ENCODE measurements around the gene OR2S2.
A peak's percentile ranks its signal among the peaks of the same experiment; 100 is the strongest.
"Not testable (repeated sequence)": the region's sequence is repeated elsewhere in the genome, so short reads cannot be mapped to it uniquely, and the experiment has no call there.

Gene OR2S2

DNA sequence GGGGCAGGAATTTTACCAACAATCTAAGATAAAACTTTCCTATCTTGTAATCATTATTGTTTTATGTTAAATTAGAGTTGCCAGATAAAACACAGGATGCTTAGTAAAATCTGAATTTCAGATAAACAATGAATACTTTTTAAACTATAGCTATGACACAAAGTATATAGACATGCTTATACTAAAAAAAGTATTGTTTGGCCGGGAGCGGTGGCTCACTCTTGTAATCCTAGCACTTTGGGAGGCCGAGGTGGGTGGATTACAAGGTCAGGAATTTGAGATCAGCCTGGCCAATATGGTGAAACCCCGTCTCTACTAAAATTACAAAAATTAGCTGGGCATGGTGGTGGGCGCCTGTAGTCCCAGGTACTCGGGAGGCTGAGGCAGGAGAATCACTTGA is 23.9 kb downstream of the OR2S2 start:
- not testable (repeated sequence) for DNase-seq

DNA sequence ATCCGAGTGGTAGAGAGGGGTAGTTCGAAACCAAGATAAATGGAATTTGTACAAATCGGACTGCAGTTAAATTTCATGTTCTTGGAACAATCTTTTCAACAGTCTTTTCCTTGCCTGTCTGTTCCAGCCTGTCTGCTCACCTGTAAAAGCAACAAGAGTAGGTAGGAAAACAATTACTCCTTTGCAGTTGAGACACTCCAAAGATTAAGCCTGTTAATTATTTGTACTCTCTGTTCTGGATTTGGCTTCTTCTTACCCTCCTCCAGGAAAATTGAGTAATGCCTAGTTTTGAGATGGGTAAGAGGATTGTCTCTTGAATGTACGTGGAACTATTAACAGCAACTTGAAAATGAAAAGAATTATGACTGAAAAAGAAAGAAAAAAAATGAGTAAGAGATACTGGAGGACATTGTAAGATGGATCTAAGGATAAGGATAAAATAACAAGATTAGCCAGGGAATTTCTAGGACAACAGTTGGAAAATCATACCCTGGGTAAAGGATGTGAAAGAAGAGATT is 24.3 kb downstream of the OR2S2 start:
- no peak for DNase-seq

DNA sequence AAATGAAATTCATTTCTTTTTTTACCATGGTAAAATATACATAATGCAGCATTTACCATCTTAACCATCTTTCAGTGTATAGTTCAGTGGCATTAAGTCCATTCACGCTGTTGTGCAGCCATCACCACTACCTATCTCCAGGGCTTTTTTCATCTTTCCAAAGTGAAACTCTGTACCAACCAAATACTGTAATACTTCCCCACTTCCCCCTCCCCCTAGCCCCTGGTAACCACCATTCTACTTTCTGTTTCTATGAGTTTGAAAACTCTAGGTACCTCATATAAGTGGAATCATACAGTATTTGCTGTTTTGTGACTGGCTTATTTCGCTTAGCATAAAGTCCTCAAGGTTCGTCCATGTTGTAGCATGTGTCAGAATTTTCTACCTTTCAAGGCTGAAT is 25.2 kb downstream of the OR2S2 start:
- no peak for DNase-seq

DNA sequence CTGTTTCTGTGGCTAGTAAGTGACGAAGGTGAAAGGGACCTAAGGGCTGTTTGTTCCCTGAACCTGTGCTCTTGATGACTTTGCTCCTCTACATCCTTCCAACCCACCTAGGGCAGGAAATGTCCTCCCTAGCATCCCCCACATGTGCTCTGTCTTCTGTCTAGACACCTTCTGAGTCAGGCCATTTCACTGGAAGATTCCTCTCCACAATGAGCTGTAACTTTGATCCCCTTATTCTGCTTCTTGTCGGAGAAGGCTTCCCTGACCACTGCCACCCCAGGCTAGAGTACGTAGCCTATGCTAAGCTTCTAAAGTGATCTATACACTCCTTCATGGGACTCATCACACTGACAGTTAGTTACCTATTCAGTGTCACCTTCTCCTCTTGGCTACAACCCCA is 27.0 kb downstream of the OR2S2 start:
- DNase-seq: no peak

DNA sequence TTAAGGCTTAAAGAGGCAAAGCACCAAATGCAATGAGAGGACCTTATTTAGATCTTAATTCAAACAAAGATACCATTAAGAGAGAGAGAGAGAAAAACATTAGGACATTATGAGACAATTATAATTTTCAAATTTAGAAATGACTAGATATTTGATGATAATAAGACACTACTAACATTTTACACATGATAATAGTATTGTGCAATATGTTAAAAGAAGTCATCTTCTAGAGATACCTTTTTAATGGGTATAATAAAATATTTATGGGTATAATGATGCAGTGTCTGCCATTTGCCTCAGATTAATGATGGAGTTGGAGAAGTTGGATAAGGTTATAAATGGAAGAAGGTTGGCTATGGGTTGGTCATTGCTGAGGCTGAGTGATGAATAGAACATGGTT is 27.4 kb downstream of the OR2S2 start:
- DNase-seq: no peak

DNA sequence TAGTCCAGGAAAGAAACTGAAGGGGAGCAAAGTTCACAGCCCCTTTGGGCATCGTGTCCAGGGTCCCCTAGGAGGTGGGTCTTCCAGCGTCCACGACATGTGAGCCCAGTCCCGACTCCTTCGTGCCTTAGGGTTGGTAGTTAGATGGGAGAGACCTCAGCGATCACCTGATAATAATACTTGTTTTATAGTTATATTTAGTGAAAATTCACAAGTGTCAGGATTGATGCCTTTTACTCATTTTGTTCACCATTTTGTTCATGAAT is 28.6 kb downstream of the OR2S2 start:
- no peak for DNase-seq

DNA sequence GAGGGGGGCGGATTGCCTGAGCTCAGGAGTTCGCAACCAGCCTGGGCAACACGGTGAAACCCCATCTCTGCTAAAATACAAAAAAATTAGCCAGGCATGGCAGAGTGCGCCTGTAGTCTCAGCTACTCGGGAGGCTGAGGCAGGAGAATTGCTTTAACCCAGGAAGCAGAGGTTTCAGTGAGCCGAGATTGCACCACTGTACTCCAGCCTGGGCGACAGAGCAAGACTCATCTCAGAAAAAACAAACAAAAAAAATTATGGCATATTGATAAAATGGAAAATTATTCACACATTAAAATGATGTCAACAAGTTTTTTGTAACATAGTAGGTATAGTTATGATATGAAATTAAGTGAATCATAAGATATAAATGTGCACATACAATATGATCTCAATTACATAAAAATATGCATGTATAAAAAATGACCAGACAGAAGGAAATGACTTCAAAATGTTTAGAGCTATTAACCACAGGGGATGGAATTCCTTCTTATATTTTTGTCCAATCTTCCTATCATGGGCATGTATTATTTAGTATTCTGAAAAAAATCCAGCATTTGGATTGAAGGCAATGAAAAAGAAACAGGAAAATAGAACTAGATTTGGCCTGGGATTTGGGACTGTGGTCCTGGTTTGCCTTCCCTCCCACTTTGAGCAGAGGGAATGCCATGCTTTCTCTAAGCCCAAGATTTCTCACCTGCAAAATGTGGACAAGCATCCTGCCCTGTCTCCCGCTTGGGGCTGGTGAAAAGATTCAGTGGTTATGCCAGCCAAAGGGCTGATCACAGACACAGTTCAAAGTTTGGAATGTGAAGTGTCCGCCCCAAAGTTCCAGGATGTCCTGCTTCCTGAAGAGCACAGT is 29.1 kb downstream of the OR2S2 start:
- DNase-seq: no peak

DNA sequence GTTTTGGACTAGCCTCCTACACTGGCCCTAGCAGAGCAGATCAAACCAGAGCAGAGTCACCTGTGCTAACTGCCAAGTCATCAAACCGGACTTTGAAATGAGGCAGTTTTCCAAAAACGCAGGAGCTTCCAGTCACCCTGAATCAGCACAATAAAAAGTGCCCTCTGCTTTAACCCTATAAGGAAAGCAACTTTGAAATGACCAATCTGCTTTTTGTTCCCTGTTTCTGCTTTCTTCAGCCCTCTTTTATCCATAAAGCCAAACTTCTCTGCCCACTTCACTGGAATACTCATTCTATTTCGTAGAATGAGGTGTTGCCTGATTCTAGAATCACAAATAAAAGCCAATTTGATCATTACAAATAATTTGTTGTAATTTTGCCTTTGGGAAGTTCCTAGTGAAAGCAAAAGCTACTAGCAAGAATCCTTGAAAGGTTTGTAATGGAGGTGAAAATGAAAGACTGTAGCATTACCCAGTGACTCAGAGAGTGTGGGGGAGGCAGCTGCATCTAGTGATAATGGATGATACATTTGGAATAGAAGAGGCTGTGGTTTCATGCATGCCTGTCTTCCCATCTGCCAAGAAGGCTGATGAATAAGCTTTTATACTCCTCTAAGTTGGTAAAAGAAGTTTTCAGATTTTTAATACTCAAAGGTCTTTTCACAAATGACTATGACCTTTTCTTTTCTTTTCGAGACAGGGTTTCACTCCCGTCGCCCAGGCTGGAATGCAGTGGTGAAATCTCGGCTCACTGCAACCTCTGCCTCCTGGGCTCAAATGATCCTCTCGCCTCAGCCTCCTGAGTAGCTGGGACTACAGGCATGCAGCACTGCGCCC is 33.8 kb downstream of the OR2S2 start:
- DNase-seq: peak in 2 of 51 donors; percentile 23 to 53

DNA sequence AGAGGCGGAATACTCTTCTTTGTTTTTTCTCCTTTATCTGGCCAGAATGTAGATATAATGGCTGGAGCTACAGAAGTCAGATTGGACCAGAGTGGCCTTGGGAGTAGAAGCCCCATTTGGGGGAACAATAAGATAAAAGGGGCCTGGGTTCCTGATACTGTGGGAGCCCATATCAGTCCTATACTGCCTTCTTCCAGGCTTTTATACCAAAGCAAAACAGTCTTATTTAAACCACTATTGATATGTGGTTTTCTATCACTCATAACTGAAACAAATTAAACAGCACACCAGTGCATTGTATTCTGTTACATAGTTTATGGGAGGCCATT is 34.4 kb downstream of the OR2S2 start:
- DNase-seq: no peak

DNA sequence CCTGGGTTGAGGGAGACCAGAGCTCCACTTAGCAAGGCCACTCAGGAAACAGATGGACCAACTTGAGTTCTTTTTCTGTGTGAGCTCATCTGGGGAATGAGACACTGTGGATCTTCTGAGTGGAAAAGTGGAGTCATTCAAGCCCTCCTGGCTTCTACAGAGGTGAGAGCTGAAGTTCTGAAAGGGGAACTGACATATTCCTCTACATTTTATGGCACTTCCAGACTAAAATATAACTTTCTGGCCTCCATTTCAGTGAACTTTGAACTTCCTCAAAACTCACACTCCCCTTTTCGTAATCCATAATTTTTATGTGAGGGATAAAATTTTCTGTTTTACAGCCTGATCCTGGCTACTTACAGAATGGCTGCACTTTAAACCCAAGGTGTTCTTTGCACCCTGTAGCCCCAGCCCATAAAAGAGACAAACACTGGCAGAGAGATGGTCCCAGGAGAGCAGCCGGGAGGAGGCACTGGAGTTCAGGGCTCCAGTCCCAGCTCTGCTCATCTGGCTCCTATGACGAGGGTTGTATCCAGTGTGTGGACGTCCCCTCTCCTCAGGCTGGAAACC is 37.8 kb downstream of the OR2S2 start:
- no peak for DNase-seq

DNA sequence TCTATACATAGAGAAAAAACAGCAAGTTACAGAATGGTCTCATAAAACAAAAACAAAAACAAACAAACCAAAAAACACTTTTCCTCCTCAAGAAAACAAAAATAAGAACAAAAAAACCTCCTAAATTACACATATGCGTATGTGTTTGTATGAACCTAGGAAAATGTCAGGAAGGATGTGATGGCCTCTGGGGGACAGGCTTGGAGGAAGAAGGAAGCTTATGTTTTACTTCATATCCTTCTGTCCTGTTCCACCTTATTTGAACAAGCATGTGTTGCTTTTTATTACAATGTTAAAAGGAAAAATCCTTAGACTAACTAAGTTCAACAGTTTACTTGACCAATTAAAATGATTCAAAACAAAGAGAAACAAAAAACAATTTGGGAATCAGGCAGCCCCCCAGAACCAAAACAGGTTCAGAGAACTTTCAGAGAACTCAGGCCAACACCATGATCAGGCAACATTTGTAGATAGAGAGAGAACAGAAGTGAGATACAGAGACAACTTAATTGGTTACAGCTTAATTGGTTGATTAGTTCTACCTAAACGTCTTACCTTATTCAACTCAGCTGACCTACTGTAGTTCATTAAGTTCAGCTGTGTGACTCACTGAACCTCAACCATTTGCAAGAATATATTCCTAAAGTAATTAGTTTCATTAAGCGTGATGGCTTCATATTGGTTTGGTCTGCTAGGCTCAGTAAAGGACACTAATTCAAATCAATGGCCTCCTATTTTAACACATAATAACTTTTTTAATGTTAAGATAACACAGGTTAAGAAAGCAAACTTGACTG is 38.5 kb downstream of the OR2S2 start:
- DNase-seq: no peak

DNA sequence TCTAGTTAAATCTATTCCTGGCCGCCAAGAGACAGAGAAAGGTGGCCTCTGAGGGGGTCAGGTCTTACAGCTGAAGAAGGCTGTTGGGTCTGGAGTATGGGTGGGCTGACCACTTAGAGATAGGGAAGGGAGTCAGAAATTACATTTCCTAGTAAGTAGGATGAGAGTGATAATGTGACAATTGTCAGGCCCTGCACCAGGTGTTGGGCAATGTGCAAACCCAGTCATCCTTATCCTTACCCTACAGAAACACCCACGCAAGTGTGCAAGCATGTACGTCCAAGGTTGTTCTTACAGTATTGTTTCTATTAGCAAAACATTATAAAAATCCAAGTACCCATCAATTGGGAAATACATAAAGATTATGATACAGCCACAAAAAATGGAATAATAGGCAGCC is 39.2 kb downstream of the OR2S2 start:
- no peak for DNase-seq

DNA sequence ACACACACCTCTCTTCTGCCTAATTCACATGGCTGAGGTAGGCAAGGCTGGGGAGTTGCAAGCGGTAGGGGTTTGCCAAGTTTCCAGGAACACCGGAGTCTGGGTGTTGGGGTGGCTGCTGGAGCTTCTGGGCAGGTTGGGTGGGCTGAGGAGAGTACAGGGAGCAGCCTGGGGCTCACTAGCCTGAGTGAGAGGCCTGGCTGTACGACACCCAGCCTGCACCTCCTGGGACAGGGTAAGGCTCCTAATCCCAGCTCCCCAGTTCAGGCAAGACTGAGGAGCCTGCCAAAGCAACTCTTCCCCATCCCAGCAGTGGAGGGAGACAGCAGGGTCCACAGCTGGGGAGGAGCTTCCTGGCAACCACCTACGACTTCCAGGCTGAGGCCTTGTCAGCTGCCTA is 40.7 kb downstream of the OR2S2 start:
- no peak for DNase-seq

DNA sequence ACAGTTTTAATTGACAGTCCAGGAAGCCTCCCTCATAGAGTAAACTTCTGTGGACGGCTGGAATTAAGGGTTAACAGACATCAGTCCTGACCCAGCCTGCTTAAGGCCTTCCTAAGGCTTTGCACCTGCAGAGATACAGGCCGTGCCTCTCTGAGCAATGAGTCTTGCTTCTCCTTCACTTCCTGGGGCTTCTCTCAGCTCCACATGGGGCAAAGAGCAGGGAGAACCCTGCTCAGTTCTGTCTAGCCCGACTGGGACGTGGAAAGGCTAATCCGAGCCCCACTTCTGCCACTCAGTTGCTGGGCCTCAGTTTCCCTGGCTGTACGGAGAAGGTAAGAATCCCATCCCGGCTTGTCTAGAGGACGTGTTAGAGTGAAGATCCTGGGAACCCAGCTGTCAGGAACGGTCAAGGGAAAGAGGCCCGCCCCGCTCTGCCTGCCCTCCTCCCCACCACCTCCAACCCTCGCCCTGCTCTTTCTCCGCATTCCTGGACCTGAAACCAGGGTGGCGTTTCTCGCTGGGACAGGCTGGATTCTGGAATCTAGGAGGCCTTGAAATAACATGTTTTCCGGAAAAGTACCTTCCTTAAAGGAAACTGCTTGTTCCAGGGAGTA is 42.2 kb downstream of the OR2S2 start:
- no peak for DNase-seq

DNA sequence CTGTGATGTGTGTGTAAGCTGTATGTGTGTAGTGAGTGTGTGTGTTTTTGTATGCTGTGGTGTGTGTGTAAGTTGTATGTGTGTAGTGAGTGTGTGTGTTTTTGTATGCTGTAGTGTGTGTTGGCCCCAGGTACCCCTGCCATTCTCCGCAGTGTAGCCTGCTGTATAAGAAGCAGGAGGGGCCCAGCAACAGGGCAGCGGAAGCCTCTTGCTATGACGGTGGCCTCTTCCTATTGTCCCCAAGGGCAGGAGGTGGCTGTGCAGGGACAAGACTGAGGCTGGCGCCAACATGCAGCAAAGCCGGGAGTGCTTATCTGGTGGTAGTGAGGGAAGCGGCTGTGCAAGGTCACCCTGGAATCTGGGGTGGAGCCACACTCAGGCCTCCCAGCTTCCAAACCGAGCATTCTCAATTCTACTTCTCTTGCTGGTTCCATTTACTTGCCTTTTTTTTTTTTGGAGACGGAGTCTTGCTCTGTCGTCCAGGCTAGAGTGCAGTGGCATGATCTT is 43.6 kb downstream of the OR2S2 start:
- no peak for DNase-seq

DNA sequence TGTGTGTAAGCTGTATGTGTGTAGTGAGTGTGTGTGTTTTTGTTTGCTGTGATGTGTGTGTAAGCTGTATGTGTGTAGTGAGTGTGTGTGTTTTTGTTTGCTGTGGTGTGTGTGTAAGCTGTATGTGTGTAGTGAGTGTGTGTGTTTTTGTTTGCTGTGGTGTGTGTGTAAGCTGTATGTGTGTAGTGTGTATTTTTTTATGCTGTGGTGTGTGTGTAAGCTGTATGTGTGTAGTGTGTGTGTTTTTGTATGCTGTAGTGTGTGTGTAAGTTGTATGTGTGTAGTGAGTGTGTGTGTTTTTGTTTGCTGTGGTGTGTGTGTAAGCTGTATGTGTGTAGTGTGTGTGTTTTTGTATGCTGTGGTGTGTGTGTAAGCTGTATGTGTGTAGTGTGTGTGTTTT is 44.5 kb downstream of the OR2S2 start:
- not testable (repeated sequence) for DNase-seq

DNA sequence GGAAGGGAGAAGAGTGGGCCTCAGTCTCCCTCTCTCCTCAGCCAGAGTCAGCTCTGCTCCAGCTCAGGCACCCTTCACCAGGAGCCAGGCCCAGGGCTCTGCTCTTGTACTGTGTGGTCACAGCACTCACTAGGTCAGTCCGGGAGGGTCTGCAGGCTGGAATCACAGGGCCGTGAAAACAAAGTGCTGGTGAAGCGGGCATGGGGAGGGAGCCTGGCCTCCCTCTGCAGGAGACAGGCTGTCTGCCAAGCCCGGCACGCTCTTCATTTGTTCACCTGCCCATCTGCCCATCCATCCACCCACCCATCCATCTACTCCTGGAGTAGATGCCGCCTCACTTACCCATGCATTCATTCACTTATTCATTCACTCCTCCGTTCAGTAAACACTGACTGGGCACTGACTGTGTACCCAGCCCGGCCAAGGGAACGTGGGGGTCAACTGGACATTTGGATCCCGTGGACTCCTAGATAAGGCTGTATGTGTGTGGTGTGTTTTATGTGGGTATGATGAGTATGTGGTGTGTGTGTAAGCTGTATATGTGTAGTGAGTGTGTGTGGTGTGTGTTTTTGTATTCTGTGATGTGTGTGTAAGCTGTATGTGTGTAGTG is 45.1 kb downstream of the OR2S2 start:
- no peak for DNase-seq

DNA sequence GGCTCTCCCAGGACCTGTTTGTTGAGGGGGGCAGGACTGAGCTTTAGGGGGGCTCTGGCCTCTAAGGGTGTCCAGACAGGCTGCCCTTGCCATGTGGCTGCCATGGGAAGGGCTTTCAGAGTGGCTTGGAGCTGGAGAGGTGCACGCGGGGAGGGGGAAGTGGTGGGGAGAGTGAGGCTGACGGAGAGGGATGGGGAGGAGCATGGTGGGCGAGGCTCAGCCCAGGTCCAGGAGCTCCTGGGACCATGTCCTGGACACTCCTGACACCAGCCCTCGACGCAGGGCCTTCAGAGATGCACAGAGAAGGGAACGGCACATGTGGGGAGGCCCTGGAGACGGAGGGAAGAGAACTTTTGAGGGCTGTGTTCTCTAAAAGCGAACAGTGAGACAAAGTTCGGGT is 46.3 kb downstream of the OR2S2 start:
- no peak for DNase-seq

DNA sequence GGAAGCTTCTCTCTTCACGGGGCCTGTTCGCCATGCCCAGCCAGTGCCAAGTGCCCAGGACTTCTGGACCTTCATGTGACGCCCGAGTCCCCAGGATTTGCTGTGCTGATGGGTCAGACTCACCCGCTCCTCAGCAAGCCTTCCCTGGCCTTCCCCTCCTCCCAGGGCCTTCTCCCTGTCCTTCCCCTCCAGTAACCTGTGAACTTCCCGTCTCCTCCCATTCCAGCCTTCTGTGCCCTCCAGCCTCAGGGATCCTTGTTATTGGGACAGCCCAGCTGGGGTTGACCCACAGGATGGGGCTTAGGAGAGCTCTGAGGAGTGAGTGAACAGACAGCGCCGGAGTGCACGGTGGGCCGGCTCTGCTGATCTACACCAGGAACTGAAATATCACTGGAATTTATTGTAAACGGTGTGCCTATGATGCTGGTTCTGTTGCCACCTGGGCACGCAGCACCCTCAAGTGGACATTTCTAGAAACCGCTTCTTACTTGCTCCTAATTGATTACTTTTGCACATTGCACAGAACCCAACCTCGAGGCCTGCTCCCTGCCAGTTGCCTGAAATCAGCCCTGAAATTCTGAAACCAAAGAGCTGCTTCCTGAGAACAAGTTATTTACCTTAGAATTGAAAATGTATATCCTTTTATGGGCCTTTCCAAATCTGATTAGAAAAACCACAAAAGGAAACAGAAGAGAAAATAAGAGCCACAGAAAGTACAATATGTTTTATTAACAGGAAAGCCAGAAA is 47.2 kb downstream of the OR2S2 start:
- no peak for DNase-seq

Measured in hypothalamus (tissue), 51 donors.